ENCODE measurements around the gene CUBN. TPM values are rescaled to one million over a fixed set of nuclear protein-coding genes. Genes with fewer than 3 reads are reported as not detected.
"Not testable (repeated sequence)": the region's sequence is repeated elsewhere in the genome, so short reads cannot be mapped to it uniquely, and the experiment has no call there.

The CUBN gene
- total RNA-seq, 1 donor from 2014 or later, result 2.1 TPM

GRCh38 chr10:17021656-17022465, 107.8 kb downstream of the CUBN start:
- DNase-seq (ENCODE audit: extremely low read depth, low read depth, low spot score), result no peak

- no peak for DNase-seq (ENCODE audit: extremely low read depth, low read depth, low spot score)
Measured at GRCh38 chr10:17019696-17020095, 109.9 kb downstream of the CUBN start.

GRCh38 chr10:17013131-17013983, 116.3 kb downstream of the CUBN start:
- not testable (repeated sequence) for DNase-seq (ENCODE audit: extremely low read depth, low read depth, low spot score)

- DNase-seq (ENCODE audit: extremely low read depth, low read depth, low spot score), result not testable (repeated sequence)
Measured at GRCh38 chr10:17012731-17013130, 116.9 kb downstream of the CUBN start.

- DNase-seq (ENCODE audit: extremely low read depth, low read depth, low spot score), result no peak
Measured at GRCh38 chr10:17010363-17011145, 119.1 kb downstream of the CUBN start.

- DNase-seq (ENCODE audit: extremely low read depth, low read depth, low spot score), result no peak
Measured at GRCh38 chr10:17009212-17009700, 120.4 kb downstream of the CUBN start.

GRCh38 chr10:17007418-17007770, 122.2 kb downstream of the CUBN start:
- DNase-seq (ENCODE audit: extremely low read depth, low read depth, low spot score), result no peak

GRCh38 chr10:17006631-17007417, 122.8 kb downstream of the CUBN start:
- DNase-seq (ENCODE audit: extremely low read depth, low read depth, low spot score), result no peak

GRCh38 chr10:17005621-17006566, 123.7 kb downstream of the CUBN start:
- no peak for DNase-seq (ENCODE audit: extremely low read depth, low read depth, low spot score)

- no peak for DNase-seq (ENCODE audit: extremely low read depth, low read depth, low spot score)
Measured at GRCh38 chr10:17004801-17005380, 124.7 kb downstream of the CUBN start.

GRCh38 chr10:17003651-17004286, 125.8 kb downstream of the CUBN start:
- no peak for DNase-seq (ENCODE audit: extremely low read depth, low read depth, low spot score)

GRCh38 chr10:17003151-17003550, 126.5 kb downstream of the CUBN start:
- no peak for DNase-seq (ENCODE audit: extremely low read depth, low read depth, low spot score)

GRCh38 chr10:17001961-17002749, 127.5 kb downstream of the CUBN start:
- no peak for DNase-seq (ENCODE audit: extremely low read depth, low read depth, low spot score)

- DNase-seq (ENCODE audit: extremely low read depth, low read depth, low spot score), result no peak
Measured at GRCh38 chr10:17001297-17001744, 128.3 kb downstream of the CUBN start.

- no peak for DNase-seq (ENCODE audit: extremely low read depth, low read depth, low spot score)
Measured at GRCh38 chr10:16999665-17000451, 129.8 kb downstream of the CUBN start.

- DNase-seq (ENCODE audit: extremely low read depth, low read depth, low spot score), result peak; percentile 85
Measured at GRCh38 chr10:16996530-16996964, 133.1 kb downstream of the CUBN start.
